Stimulated activated CD8-positive, alpha-beta memory T cell treated with anti-CD3 and anti-CD28 coated beads, Interleukin-12 subunit alpha, Interleukin-12 subunit beta, amount 100 ng/mL, for 1 hour (primary cell): ENCODE results near the gene GRM7.

Experiments used
- DNase-seq: peaks from one replicate; pipeline ENCODE4 v3.0.0-alpha.2; 2020; ENCODE audit warnings: low read depth

GRM7 gene

GRCh38 chr3:6971933-6972332 lies 111.0 kb downstream of the GRM7 start:
- no peak for DNase-seq

- DNase-seq, result no peak
Observed at GRCh38 chr3:6985848-6986247, 124.9 kb downstream of the GRM7 start.

- DNase-seq, result no peak
Observed at GRCh38 chr3:6989608-6990291, 128.8 kb downstream of the GRM7 start.

- no peak for DNase-seq
Observed at GRCh38 chr3:6994081-6994668, 133.3 kb downstream of the GRM7 start.

- no peak for DNase-seq
Observed at GRCh38 chr3:7000501-7000900, 139.6 kb downstream of the GRM7 start.

- DNase-seq, result no peak
Observed at GRCh38 chr3:7001370-7001769, 140.5 kb downstream of the GRM7 start.

- no peak for DNase-seq
Observed at GRCh38 chr3:7015683-7016440, 154.9 kb downstream of the GRM7 start.

GRCh38 chr3:7025581-7026300 lies 164.8 kb downstream of the GRM7 start:
- DNase-seq, result no peak

- no peak for DNase-seq
Observed at GRCh38 chr3:7029562-7029961, 168.6 kb downstream of the GRM7 start.

GRCh38 chr3:7038394-7038793 lies 177.5 kb downstream of the GRM7 start:
- DNase-seq, result no peak

- DNase-seq, result no peak
Observed at GRCh38 chr3:7062714-7063113, 201.8 kb downstream of the GRM7 start.

- DNase-seq, result no peak
Observed at GRCh38 chr3:7070461-7070860, 209.5 kb downstream of the GRM7 start.

- no peak for DNase-seq
Observed at GRCh38 chr3:7074217-7074616, 213.3 kb downstream of the GRM7 start.

- DNase-seq, result no peak
Observed at GRCh38 chr3:7075117-7075516, 214.2 kb downstream of the GRM7 start.

- no peak for DNase-seq
Observed at GRCh38 chr3:7075901-7076300, 215.0 kb downstream of the GRM7 start.

GRCh38 chr3:7082244-7082643 lies 221.3 kb downstream of the GRM7 start:
- no peak for DNase-seq

GRCh38 chr3:7086417-7086816 lies 225.5 kb downstream of the GRM7 start:
- DNase-seq, result no peak

GRCh38 chr3:7095116-7095515 lies 234.2 kb downstream of the GRM7 start:
- DNase-seq, result no peak

- no peak for DNase-seq
Observed at GRCh38 chr3:7100136-7100535, 239.2 kb downstream of the GRM7 start.

GRCh38 chr3:7106635-7107034 lies 245.7 kb downstream of the GRM7 start:
- DNase-seq, result no peak

- DNase-seq, result no peak
Observed at GRCh38 chr3:7112523-7113056, 251.7 kb downstream of the GRM7 start.

- DNase-seq, result no peak
Observed at GRCh38 chr3:7144697-7145308, 283.9 kb downstream of the GRM7 start.
